Stimulated activated CD8-positive, alpha-beta memory T cell treated with anti-CD3 and anti-CD28 coated beads, Interleukin-15, amount 100 ng/mL, for 4 hours (primary cell): ENCODE data around the gene SLC25A19.
"Not testable (repeated sequence)": the region's sequence is repeated elsewhere in the genome, so short reads cannot be mapped to it uniquely, and the experiment has no call there.

Experiments used
- DNase-seq, 2 donors: peaks; one replicate each; pipeline ENCODE4 v3.0.0-alpha.2; 2020; ENCODE audit warnings: low read depth in 2 of 2

SLC25A19 gene

GRCh38 chr17:75301502-75302206 lies 12.4 kb upstream of the SLC25A19 start:
- no peak for DNase-seq

- DNase-seq = no peak
Measured at GRCh38 chr17:75301049-75301448, 11.8 kb upstream of the SLC25A19 start.

GRCh38 chr17:75300280-75300679 lies 11.0 kb upstream of the SLC25A19 start:
- DNase-seq = no peak

- DNase-seq = no peak
Measured at GRCh38 chr17:75295201-75296158, 6.2 kb upstream of the SLC25A19 start.

GRCh38 chr17:75292810-75293448 lies 3.7 kb upstream of the SLC25A19 start:
- DNase-seq = not testable (repeated sequence)

- DNase-seq = peak; percentile 46 to 51
Measured at GRCh38 chr17:75289832-75290337, 652 bp upstream of the SLC25A19 start.

GRCh38 chr17:75288770-75289114 lies 491 bp downstream of the SLC25A19 start:
- DNase-seq = peak in 1 of 2 donors; percentile 11

- DNase-seq = no peak
Measured at GRCh38 chr17:75288359-75288758, 874 bp downstream of the SLC25A19 start.

- no peak for DNase-seq
Measured at GRCh38 chr17:75287221-75287620, 2.0 kb downstream of the SLC25A19 start.

- no peak for DNase-seq
Measured at GRCh38 chr17:75285123-75285522, 4.1 kb downstream of the SLC25A19 start.

- not testable (repeated sequence) for DNase-seq
Measured at GRCh38 chr17:75280189-75280588, 9.0 kb downstream of the SLC25A19 start.

GRCh38 chr17:75277664-75278071 lies 11.6 kb downstream of the SLC25A19 start:
- no peak for DNase-seq

- DNase-seq = no peak
Measured at GRCh38 chr17:75273977-75274708, 15.1 kb downstream of the SLC25A19 start.

GRCh38 chr17:75272848-75273184 lies 16.4 kb downstream of the SLC25A19 start:
- DNase-seq = no peak

GRCh38 chr17:75271955-75272847 lies 17.0 kb downstream of the SLC25A19 start:
- no peak for DNase-seq

GRCh38 chr17:75271233-75271954 lies 17.8 kb downstream of the SLC25A19 start:
- peak; percentile 70 to 84 for DNase-seq

GRCh38 chr17:75270966-75271232 lies 18.3 kb downstream of the SLC25A19 start, which contains the start of gene MIF4GD:
TSS of gene MIF4GD (minus strand) at chr17:75271231. CDS start at chr17:75270195, 1,036 bp downstream.
- no peak for DNase-seq

GRCh38 chr17:75270218-75270965 lies 18.8 kb downstream of the SLC25A19 start:
- peak; percentile 12 to 35 for DNase-seq

GRCh38 chr17:75269844-75270217 lies 19.4 kb downstream of the SLC25A19 start:
- no peak for DNase-seq
